Mucosa of descending colon (tissue), 3 donors: ENCODE data around the gene MGAM2. TPM values are rescaled to one million over a fixed set of nuclear protein-coding genes. Genes with fewer than 3 reads are reported as not detected.

Source experiments
- ATAC-seq: fragments of 200-7000 bp; cut with Tn5 transposase; one replicate; pipeline ENCODE4 v1.9.1; 2020; ENCODE audit warnings: mild to moderate bottlenecking, moderate library complexity
- DNase-seq, 3 donors: peaks; one replicate each; pipeline ENCODE4 v3.0.0-alpha.2; 2020
- H3K36me3 ChIP-seq: fragments of 200-600 bp; one replicate; pipeline ENCODE4 v1.8.0; 2021; ENCODE audit warnings: low read depth, mild to moderate bottlenecking
- H3K4me1 ChIP-seq: fragments of 200-600 bp; one replicate; pipeline ENCODE4 v1.8.0; 2021; ENCODE audit warnings: low read depth, mild to moderate bottlenecking
- H3K4me3 ChIP-seq: fragments of 200-600 bp; one replicate; pipeline ENCODE4 v1.8.0; 2021; ENCODE audit warnings: mild to moderate bottlenecking
- H3K9me3 ChIP-seq: fragments of 200-600 bp; one replicate; pipeline ENCODE4 v1.8.0; 2021; ENCODE audit warnings: mild to moderate bottlenecking
- CTCF ChIP-seq: fragments of 200-600 bp; IDR thresholded peaks from one replicate; pipeline ENCODE4 v1.8.0; 2022; ENCODE audit warnings: antibody characterized with exemption, mild to moderate bottlenecking
- intact Hi-C, 2 donors: fragments of 100-400 bp; cut with DNase I in 1 of 2; cut with micrococcal nuclease in 1 of 2; formaldehyde crosslinking; loops; one replicate each; pipeline versions ENCODE4 v1.11.0 to v1.11.1; 2022; cut with DNase I, micrococcal nuclease
- total RNA-seq, 3 donors: library from RNA; stranded (reverse); fragmentation: NEBNext Ultra II Directional in 2 of 3; extraction: Animal tissue kit (Norgen Biotek cat#: 25700) in 2 of 3; gene quantifications; one replicate each; pipeline versions ENCODE4 v1.2.1 to v1.2.4, GENCODE V29; 2021 to 2023
- donor health status: DM: no; HTN: no; CAD: no; lungs with moderate emphysema.
- donor health status: DM: no; HTN: no; CAD: no.
- donor health status: DM: no; HTN: yes; CAD: no.

MGAM2 gene
- total RNA-seq, 3 donors from 2014 or later: 11.8 to 33.2 (median 25.5) TPM

GRCh38 chr7:142150356-142150755 is 38.8 kb downstream of the MGAM2 start:
- Histone ChIP-seq H3K9me3 (no peaks in the 10 kb centered on the region), H3K36me3 (no peaks in the 10 kb centered on the region), H3K4me3 (no peak overlapping the region), H3K4me1 (peaks cover 4% of the 10 kb centered on the region)
- no peak for DNase-seq
- intact Hi-C loops: no loop called here
- ATAC-seq: no peak
- no peak for TF ChIP-seq CTCF

- DNase-seq (no peak), ATAC-seq (no peak)
- no peak overlapping the region for H3K4me3 ChIP-seq
- H3K9me3 ChIP-seq: no peaks in the 10 kb centered on the region
- intact Hi-C loops: no loop called here
- no peak for TF ChIP-seq CTCF
- peaks cover 4% of the 10 kb centered on the region for H3K4me1 ChIP-seq
- H3K36me3 ChIP-seq: no peaks in the 10 kb centered on the region
Measured at GRCh38 chr7:142150869-142151268, 39.4 kb downstream of the MGAM2 start.

GRCh38 chr7:142152076-142152475 is 40.6 kb downstream of the MGAM2 start:
- H3K36me3 ChIP-seq: no peaks in the 10 kb centered on the region
- TF ChIP-seq CTCF: no peak
- peaks cover 4% of the 10 kb centered on the region for H3K4me1 ChIP-seq
- no peak overlapping the region for H3K4me3 ChIP-seq
- no peaks in the 10 kb centered on the region for H3K9me3 ChIP-seq
- DNase-seq: peak in 1 of 3 donors; percentile 8
- ATAC-seq: peak; percentile 97
- intact Hi-C loops: no loop called here

GRCh38 chr7:142153400-142153799 is 41.9 kb downstream of the MGAM2 start:
- ATAC-seq: peak; percentile 81
- peaks cover 4% of the 10 kb centered on the region for H3K4me1 ChIP-seq
- no peaks in the 10 kb centered on the region for H3K36me3 ChIP-seq
- H3K9me3 ChIP-seq: no peaks in the 10 kb centered on the region
- no peak overlapping the region for H3K4me3 ChIP-seq
- TF ChIP-seq CTCF: peak; percentile 8
- intact Hi-C loops: no loop called here
- DNase-seq: peak in 1 of 3 donors; percentile 30

- TF ChIP-seq CTCF: no peak
- ATAC-seq (peak; percentile 50), DNase-seq (no peak)
- intact Hi-C loops: no loop called here
- Histone ChIP-seq H3K36me3 (no peaks in the 10 kb centered on the region), H3K4me3 (no peak overlapping the region), H3K4me1 (no peaks in the 10 kb centered on the region), H3K9me3 (no peaks in the 10 kb centered on the region)
Measured at GRCh38 chr7:142158736-142159496, 47.4 kb downstream of the MGAM2 start.

GRCh38 chr7:142161921-142162320 is 50.4 kb downstream of the MGAM2 start:
- H3K4me1 ChIP-seq: no peaks in the 10 kb centered on the region
- TF ChIP-seq CTCF: no peak
- H3K4me3 ChIP-seq: no peak overlapping the region
- intact Hi-C loops: no loop called here
- ATAC-seq (no peak), DNase-seq (no peak)
- no peaks in the 10 kb centered on the region for H3K36me3 ChIP-seq
- no peaks in the 10 kb centered on the region for H3K9me3 ChIP-seq
